Natural killer cell (primary cell): ENCODE results near the gene NELFCD. TPM values are rescaled to one million over a fixed set of nuclear protein-coding genes. Genes with fewer than 3 reads are reported as not detected.
"Not testable (repeated sequence)": the region's sequence is repeated elsewhere in the genome, so short reads cannot be mapped to it uniquely, and the experiment has no call there.

ENCODE experiments used
- ATAC-seq, 3 donors: fragments of 150-1000 bp in 2 of 3; fragments of 200-7000 bp in 1 of 3; cut with Tn5 transposase; 1 replicate in 1 of 3; 2 replicates in 2 of 3; pipeline ENCODE4 v1.10.0; 2021; ENCODE audit warnings: mild to moderate bottlenecking in 2 of 3, moderate library complexity in 2 of 3
- DNase-seq, 2 donors: peaks; one replicate each; pipeline versions ENCODE4 v3.0.0 to v3.0.0-alpha.2; 2013 to 2021; ENCODE audit warnings: mixed read lengths in 1 of 2
- H3K27ac ChIP-seq: one replicate; pipeline ENCODE4 v1.5.1; 2013; ENCODE audit warnings: mild to moderate bottlenecking, low read length
- H3K27me3 ChIP-seq: one replicate; pipeline ENCODE4 v1.6.1; 2013; ENCODE audit warnings: low read length; ENCODE audit not compliant: control insufficient read depth, insufficient read depth
- H3K36me3 ChIP-seq: one replicate; pipeline ENCODE4 v1.6.1; 2013; ENCODE audit warnings: low read length; ENCODE audit not compliant: control insufficient read depth, insufficient read depth
- H3K4me1 ChIP-seq: one replicate; pipeline ENCODE4 v1.6.1; 2013; ENCODE audit warnings: low read length; ENCODE audit not compliant: control insufficient read depth, insufficient read depth
- H3K4me3 ChIP-seq: one replicate; pipeline ENCODE4 v1.5.1; 2013; ENCODE audit warnings: low read length
- H3K9me3 ChIP-seq: one replicate; pipeline ENCODE4 v1.6.1; 2013; ENCODE audit warnings: low read length; ENCODE audit not compliant: control insufficient read depth, insufficient read depth
- H3K27ac Mint-ChIP-seq, 2 donors: one replicate each; pipeline ENCODE4 v1.8.0; 2022; ENCODE audit warnings: mild to moderate bottlenecking in 2 of 2, mixed read lengths in 2 of 2, moderate library complexity in 1 of 2
- H3K27me3 Mint-ChIP-seq, 2 donors: one replicate each; pipeline ENCODE4 v1.8.0; 2022; ENCODE audit warnings: low read depth in 2 of 2, mixed read lengths in 2 of 2
- H3K36me3 Mint-ChIP-seq: one replicate; pipeline ENCODE4 v1.8.0; 2022; ENCODE audit warnings: mixed read lengths
- H3K4me1 Mint-ChIP-seq, 2 donors: one replicate each; pipeline ENCODE4 v1.8.0; 2022; ENCODE audit warnings: mixed read lengths in 2 of 2
- H3K4me3 Mint-ChIP-seq: one replicate; pipeline ENCODE4 v1.8.0; 2022; ENCODE audit warnings: mild to moderate bottlenecking, moderate library complexity, mixed read lengths
- H3K9me3 Mint-ChIP-seq, 2 donors: one replicate each; pipeline ENCODE4 v1.8.0; 2022; ENCODE audit warnings: mixed read lengths in 2 of 2
- CTCF ChIP-seq: fragments of 200-600 bp; IDR thresholded peaks from one replicate; pipeline ENCODE4 v1.8.0; 2022; ENCODE audit warnings: antibody characterized with exemption
- WGBS: methylation state at CpG from one replicate; pipeline ENCODE4 v1.1.7; 2013; ENCODE audit warnings: missing lambda C conversion rate; ENCODE audit not compliant: insufficient coverage; 5-methylcytosine and 5-hydroxymethylcytosine counted together
- intact Hi-C: fragments of 100-400 bp; cut with micrococcal nuclease; formaldehyde crosslinking; loops from one replicate; pipeline ENCODE4 v1.14.2; 2022
- total RNA-seq, 4 donors: library from RNA; stranded (reverse); fragments of 120-200 nt in 1 of 4; gene quantifications; one replicate each; pipeline versions ENCODE4 v1.2.3 to v1.2.4, GENCODE V29; 2013 to 2022

NELFCD gene
- total RNA-seq, 3 donors from 2014 or later (not counting 1 experiment from before 2014, with no cell fraction given): 75.7 to 105 (median 92.6) TPM

GRCh38 chr20:58956078-58956477, 25.0 kb upstream of the NELFCD start:
- no peak for DNase-seq
- no peaks in the 10 kb centered on the region for H3K9me3 Mint-ChIP-seq

GRCh38 chr20:58959652-58960051, 21.4 kb upstream of the NELFCD start:
- H3K9me3 ChIP-seq: no peaks in the 10 kb centered on the region
- Mint-ChIP-seq H3K4me3 (no peak overlapping the region), H3K9me3 (no peaks in the 10 kb centered on the region), H3K27ac (no peak overlapping the region), H3K4me1 (no peaks in the 10 kb centered on the region), H3K27me3 (peaks cover 7 to 15% of the 10 kb centered on the region in 2 donors), H3K36me3 (no peaks in the 10 kb centered on the region)
- DNase-seq (no peak), ATAC-seq (no peak)
- no peak for TF ChIP-seq CTCF
- H3K27me3 ChIP-seq: no peaks in the 10 kb centered on the region
- H3K27ac ChIP-seq: no peak overlapping the region
- H3K36me3 ChIP-seq: no peaks in the 10 kb centered on the region
- H3K4me1 ChIP-seq: no peaks in the 10 kb centered on the region
- intact Hi-C loops: loop anchor here (10.0 kb wide), 1 partner anchor 265 kb away; no protein-coding TSS in a partner anchor
- H3K4me3 ChIP-seq: no peak overlapping the region
- WGBS: 83% methylated on average over 6 of the region's 6 CpGs

More at GRCh38 chr20:58956078-58956477, 25.0 kb upstream of the NELFCD start:
- WGBS: 89% methylated on average over 8 of the region's 8 CpGs
- H3K27ac ChIP-seq: no peak overlapping the region
- no peak for ATAC-seq
- Mint-ChIP-seq H3K36me3 (no peaks in the 10 kb centered on the region), H3K27ac (no peak overlapping the region), H3K27me3 (peaks cover 4 to 6% of the 10 kb centered on the region in 2 donors), H3K4me1 (no peaks in the 10 kb centered on the region), H3K4me3 (no peak overlapping the region)
- H3K4me1 ChIP-seq: no peaks in the 10 kb centered on the region
- intact Hi-C loops: loop anchor here (10.0 kb wide), 1 partner anchor 269 kb away; no protein-coding TSS in a partner anchor
- H3K4me3 ChIP-seq: no peak overlapping the region
- no peaks in the 10 kb centered on the region for H3K9me3 ChIP-seq
- H3K36me3 ChIP-seq: no peaks in the 10 kb centered on the region
- no peak for TF ChIP-seq CTCF
- H3K27me3 ChIP-seq: no peaks in the 10 kb centered on the region

GRCh38 chr20:58963060-58963584, 17.9 kb upstream of the NELFCD start:
- intact Hi-C loops: no loop called here
- no peaks in the 10 kb centered on the region for H3K27me3 ChIP-seq

GRCh38 chr20:58963922-58964321, 17.1 kb upstream of the NELFCD start:
- H3K4me3 ChIP-seq, H3K4me3 Mint-ChIP-seq, H3K9me3 ChIP-seq, DNase-seq, H3K27ac Mint-ChIP-seq, ATAC-seq, H3K4me1 Mint-ChIP-seq, H3K9me3 Mint-ChIP-seq, intact Hi-C loops, H3K36me3 Mint-ChIP-seq, H3K27me3 ChIP-seq, H3K4me1 ChIP-seq, H3K27ac ChIP-seq, H3K36me3 ChIP-seq: not testable (repeated sequence)
- H3K27me3 Mint-ChIP-seq: peaks cover 18 to 29% of the 10 kb centered on the region in 2 donors
- 94% methylated on average over 4 of the region's 5 CpGs for WGBS

More at GRCh38 chr20:58963060-58963584, 17.9 kb upstream of the NELFCD start:
- H3K27ac Mint-ChIP-seq: no peak overlapping the region
- WGBS: 84% methylated on average over 8 of the region's 8 CpGs
- Histone ChIP-seq H3K4me1 (no peaks in the 10 kb centered on the region), H3K4me3 (no peak overlapping the region), H3K36me3 (no peaks in the 10 kb centered on the region), H3K9me3 (no peaks in the 10 kb centered on the region), H3K27ac (no peak overlapping the region)
- H3K27me3 Mint-ChIP-seq: peaks cover 10 to 26% of the 10 kb centered on the region in 2 donors
- TF ChIP-seq CTCF: no peak
- no peaks in the 10 kb centered on the region for H3K36me3 Mint-ChIP-seq
- DNase-seq: no peak
- no peaks in the 10 kb centered on the region for H3K4me1 Mint-ChIP-seq
- no peak overlapping the region for H3K4me3 Mint-ChIP-seq
- H3K9me3 Mint-ChIP-seq: no peaks in the 10 kb centered on the region
- ATAC-seq: no peak
